DND-41 (cell line): ENCODE data around the gene NDUFB4.

Source experiments
- ATAC-seq: fragments of 200-7000 bp; cut with Tn5 transposase; 3 replicates; pipeline ENCODE4 v1.9.1; 2021; ENCODE audit warnings: low read depth; ENCODE audit not compliant: insufficient read depth
- DNase-seq: peaks from one replicate; pipeline ENCODE4 v3.0.0-alpha.2; 2020
- H2AFZ ChIP-seq: 2 replicates; pipeline ENCODE4 v1.6.0; 2012; ENCODE audit warnings: low read depth, low read length
- H3K27ac ChIP-seq: 2 replicates; pipeline ENCODE4 v1.5.1; 2012; ENCODE audit warnings: low read length, inconsistent platforms
- H3K27me3 ChIP-seq: fragments of 200-600 bp; sonication (generic); 2 replicates; pipeline ENCODE4 v1.6.0; 2012; ENCODE audit warnings: low read length, mild to moderate bottlenecking, inconsistent platforms; ENCODE audit not compliant: insufficient read depth, poor library complexity
- H3K36me3 ChIP-seq: 2 replicates; pipeline ENCODE4 v1.5.1; 2012; ENCODE audit warnings: low read length, inconsistent platforms; ENCODE audit not compliant: insufficient read depth
- H3K4me1 ChIP-seq: 2 replicates; pipeline ENCODE4 v1.5.1; 2012; ENCODE audit warnings: mild to moderate bottlenecking, low read length; ENCODE audit not compliant: insufficient read depth
- H3K4me2 ChIP-seq: 2 replicates; pipeline ENCODE4 v1.6.0; 2012; ENCODE audit warnings: mild to moderate bottlenecking, moderate library complexity, low read length, inconsistent platforms; ENCODE audit not compliant: insufficient read depth
- H3K4me3 ChIP-seq, 2 experiments: fragments of 200-600 bp in 1 of 2; shearing (Covaris generic) in 1 of 2; 2 replicates each; pipeline ENCODE4 v1.5.1; 2012 to 2016; ENCODE audit warnings: inconsistent platforms in 2 of 2, low read length in 2 of 2, mild to moderate bottlenecking in 2 of 2, low read depth in 1 of 2, moderate library complexity in 1 of 2
- H3K79me2 ChIP-seq: 2 replicates; pipeline ENCODE4 v1.6.0; 2012; ENCODE audit warnings: low read length, inconsistent platforms; ENCODE audit not compliant: insufficient read depth
- H3K9ac ChIP-seq: 2 replicates; pipeline ENCODE4 v1.6.0; 2012; ENCODE audit warnings: low read depth, mild to moderate bottlenecking, inconsistent platforms, low read length, moderate library complexity
- H3K9me3 ChIP-seq: 2 replicates; pipeline ENCODE4 v1.5.1; 2012; ENCODE audit warnings: low read length, moderate library complexity, mild to moderate bottlenecking, inconsistent platforms; ENCODE audit not compliant: insufficient read depth, severe bottlenecking
- H4K20me1 ChIP-seq: 2 replicates; pipeline ENCODE4 v1.6.0; 2012; ENCODE audit warnings: low read length; ENCODE audit not compliant: insufficient read depth
- CTCF ChIP-seq: IDR thresholded peaks from 2 replicates; pipeline ENCODE4 v1.5.1; 2012; ENCODE audit warnings: borderline replicate concordance, low read length, moderate library complexity, mild to moderate bottlenecking; ENCODE audit not compliant: poor library complexity, severe bottlenecking; ENCODE audit errors: extremely low read depth
- EZH2 ChIP-seq: IDR thresholded peaks from 3 replicates; pipeline ENCODE4 v1.6.1; 2012; ENCODE audit warnings: borderline replicate concordance, low read depth, mild to moderate bottlenecking, moderate library complexity, low read length, inconsistent platforms; ENCODE audit not compliant: severe bottlenecking

NDUFB4 gene

GRCh38 chr3:120595788-120596115 is 384 bp upstream of the NDUFB4 start:
- no peak for TF ChIP-seq EZH2
- TF ChIP-seq CTCF = no peak
- Histone ChIP-seq H4K20me1 (peaks cover 19% of the 10 kb centered on the region; the same call in 1 of the 2 replicates), H3K79me2 (peaks cover 39% of the 10 kb centered on the region), H3K27ac (peak overlapping the region; percentile 92), H3K9ac (peak overlapping the region; percentile 73), H3K27me3 (peaks cover 3% of the 10 kb centered on the region), H2AFZ (peak overlapping the region; percentile 96), H3K9me3 (no peaks in the 10 kb centered on the region), H3K4me1 (peaks cover 34% of the 10 kb centered on the region), H3K4me3 (peak overlapping the region; percentile 80 to 86), H3K36me3 (peaks cover 31% of the 10 kb centered on the region), H3K4me2 (peak overlapping the region; percentile 90)
- ATAC-seq (no peak), DNase-seq (no peak)

GRCh38 chr3:120596853-120597223 is 702 bp downstream of the NDUFB4 start:
- TF ChIP-seq CTCF (no peak), EZH2 (no peak)
- H3K4me1 ChIP-seq = peaks cover 34% of the 10 kb centered on the region
- peak overlapping the region; percentile 92 for H3K27ac ChIP-seq
- peaks cover 39% of the 10 kb centered on the region for H3K79me2 ChIP-seq
- peak overlapping the region; percentile 90 for H3K4me2 ChIP-seq
- peak overlapping the region; percentile 80 to 86 for H3K4me3 ChIP-seq
- no peak; the same call in 2 of the 3 replicates for ATAC-seq
- H3K36me3 ChIP-seq = peaks cover 42% of the 10 kb centered on the region
- no peak for DNase-seq
- peak overlapping the region; percentile 96 for H2AFZ ChIP-seq
- H3K9me3 ChIP-seq = no peaks in the 10 kb centered on the region
- peaks cover 3% of the 10 kb centered on the region for H3K27me3 ChIP-seq
- H3K9ac ChIP-seq = peak overlapping the region; percentile 73
- peaks cover 26% of the 10 kb centered on the region; the same call in 1 of the 2 replicates for H4K20me1 ChIP-seq

- peak overlapping the region; percentile 90 for H3K4me2 ChIP-seq
- ATAC-seq (no peak), DNase-seq (no peak)
- H2AFZ ChIP-seq = no peak overlapping the region
- no peak for TF ChIP-seq CTCF
- TF ChIP-seq EZH2 = no peak
- H3K9me3 ChIP-seq = no peaks in the 10 kb centered on the region
- H3K4me3 ChIP-seq = peak overlapping the region in 1 of 2 experiments; percentile 86; a peak in 3 of 4 replicates
- peaks cover 2% of the 10 kb centered on the region for H3K27me3 ChIP-seq
- peak overlapping the region; percentile 40 for H3K9ac ChIP-seq
- H3K36me3 ChIP-seq = peaks cover 49% of the 10 kb centered on the region
- H3K4me1 ChIP-seq = peaks cover 34% of the 10 kb centered on the region
- H4K20me1 ChIP-seq = peaks cover 26% of the 10 kb centered on the region
- peak overlapping the region; percentile 9; the same call in 1 of the 2 replicates for H3K27ac ChIP-seq
- peaks cover 39% of the 10 kb centered on the region for H3K79me2 ChIP-seq
Measured at GRCh38 chr3:120597445-120598049, 1.4 kb downstream of the NDUFB4 start.
